ENCODE measurements around the gene MRPL20. TPM values are rescaled to one million over a fixed set of nuclear protein-coding genes. Genes with fewer than 3 reads are reported as not detected.
"Not testable (repeated sequence)": the region's sequence is repeated elsewhere in the genome, so short reads cannot be mapped to it uniquely, and the experiment has no call there.

The MRPL20 gene
- total RNA-seq, 4 donors from 2014 or later = 123 to 199 (median 160) TPM

GRCh38 chr1:1391225-1391624 lies 15.9 kb downstream of the MRPL20 start:
- H3K36me3 ChIP-seq = peaks cover 90 to 94% of the 10 kb centered on the region in 2 donors

GRCh38 chr1:1390675-1391074 lies 16.4 kb downstream of the MRPL20 start:
- TF ChIP-seq CTCF (IDR thresholded peaks at IDR 0.05) = no peak
- no peak for TF ChIP-seq POLR2A (IDR thresholded peaks at IDR 0.05)
- Histone ChIP-seq H3K27ac (no peak overlapping the region), H3K36me3 (peaks cover 96% of the 10 kb centered on the region in 2 donors)

More at GRCh38 chr1:1391225-1391624, 15.9 kb downstream of the MRPL20 start:
- no peak overlapping the region for H3K4me3 ChIP-seq (replicated peaks in 1 of 3)
- DNase-seq = no peak
- no peaks in the 10 kb centered on the region for H3K4me1 ChIP-seq
- no peak overlapping the region for H3K27ac ChIP-seq
- WGBS, 2 donors = 86 to 89% methylated on average over 12 of the region's 12 CpGs
- no peaks in the 10 kb centered on the region for H3K27me3 ChIP-seq
- no peaks in the 10 kb centered on the region for H3K9me3 ChIP-seq
- TF ChIP-seq CTCF (IDR thresholded peaks at IDR 0.05) (no peak), POLR2A (IDR thresholded peaks at IDR 0.05) (no peak)
- intact Hi-C loops (cut with DNase I) = no loop called here

GRCh38 chr1:1388078-1388472 lies 19.0 kb downstream of the MRPL20 start:
- DNase-seq = no peak
- 97 to 98% methylated on average over 16 of the region's 16 CpGs for WGBS, 2 donors

More at GRCh38 chr1:1390675-1391074, 16.4 kb downstream of the MRPL20 start:
- 87 to 89% methylated on average over 12 of the region's 12 CpGs for WGBS, 2 donors
- Histone ChIP-seq H3K4me1 (no peaks in the 10 kb centered on the region), H3K4me3 (replicated peaks in 1 of 3) (no peak overlapping the region), H3K27me3 (no peaks in the 10 kb centered on the region), H3K9me3 (no peaks in the 10 kb centered on the region)
- no peak for DNase-seq
- intact Hi-C loops (cut with DNase I) = no loop called here

GRCh38 chr1:1387098-1388077 lies 19.7 kb downstream of the MRPL20 start:
- H3K27ac ChIP-seq = no peak overlapping the region
- 96 to 98% methylated on average over 32 to 50 of the region's 50 CpGs for WGBS, 2 donors
- H3K27me3 ChIP-seq = no peaks in the 10 kb centered on the region
- peaks cover 67 to 68% of the 10 kb centered on the region in 2 donors for H3K36me3 ChIP-seq
- no peak overlapping the region for H3K4me3 ChIP-seq (replicated peaks in 1 of 3)
- intact Hi-C loops (cut with DNase I) = no loop called here
- TF ChIP-seq CTCF (IDR thresholded peaks at IDR 0.05) = no peak
- TF ChIP-seq POLR2A (IDR thresholded peaks at IDR 0.05) = no peak
- no peaks in the 10 kb centered on the region for H3K9me3 ChIP-seq
- no peak for DNase-seq
- no peaks in the 10 kb centered on the region for H3K4me1 ChIP-seq

More at GRCh38 chr1:1388078-1388472, 19.0 kb downstream of the MRPL20 start:
- intact Hi-C loops (cut with DNase I) = no loop called here
- no peaks in the 10 kb centered on the region for H3K27me3 ChIP-seq
- no peaks in the 10 kb centered on the region for H3K4me1 ChIP-seq
- TF ChIP-seq POLR2A (IDR thresholded peaks at IDR 0.05) = no peak
- TF ChIP-seq CTCF (IDR thresholded peaks at IDR 0.05) = no peak
- no peak overlapping the region for H3K27ac ChIP-seq
- no peak overlapping the region for H3K4me3 ChIP-seq (replicated peaks in 1 of 3)
- H3K36me3 ChIP-seq = peaks cover 74 to 75% of the 10 kb centered on the region in 2 donors
- no peaks in the 10 kb centered on the region for H3K9me3 ChIP-seq

- no peak for DNase-seq
- TF ChIP-seq CTCF (IDR thresholded peaks at IDR 0.05) = no peak
- TF ChIP-seq POLR2A (IDR thresholded peaks at IDR 0.05) = no peak
- 92 to 97% methylated on average over 7 to 8 of the region's 8 CpGs for WGBS, 2 donors
- Histone ChIP-seq H3K27ac (no peak overlapping the region), H3K4me1 (no peaks in the 10 kb centered on the region), H3K4me3 (replicated peaks in 1 of 3) (no peak overlapping the region), H3K27me3 (no peaks in the 10 kb centered on the region), H3K9me3 (no peaks in the 10 kb centered on the region), H3K36me3 (peaks cover 52 to 54% of the 10 kb centered on the region in 2 donors)
- intact Hi-C loops (cut with DNase I) = no loop called here
Measured at GRCh38 chr1:1385931-1386330, 21.2 kb downstream of the MRPL20 start.

- H3K36me3 ChIP-seq = peaks cover 46 to 48% of the 10 kb centered on the region in 2 donors
Measured at GRCh38 chr1:1385339-1385738, 21.8 kb downstream of the MRPL20 start.

More at GRCh38 chr1:1385339-1385738, 21.8 kb downstream of the MRPL20 start:
- intact Hi-C loops (cut with DNase I); H3K27me3 ChIP-seq; H3K4me3 ChIP-seq (replicated peaks in 1 of 3); H3K27ac ChIP-seq; DNase-seq; H3K4me1 ChIP-seq; H3K9me3 ChIP-seq: not testable (repeated sequence)
- WGBS, 2 donors = 94 to 95% methylated on average over 28 to 29 of the region's 29 CpGs

Data from thyroid gland (tissue), 4 donors.